ENCODE measurements around the gene MYO18B. TPM values are rescaled to one million over a fixed set of nuclear protein-coding genes. Genes with fewer than 3 reads are reported as not detected.

MYO18B gene
- total RNA-seq, 1 donor from 2014 or later = 12.0 TPM

- no peaks in the 10 kb centered on the region for H3K27me3 ChIP-seq
- no peak overlapping the region for H3K27ac ChIP-seq
- no peak overlapping the region for H3K4me3 ChIP-seq
- no peak for DNase-seq (ENCODE audit: low spot score in 2 of 2)
- H3K36me3 ChIP-seq = peaks cover 6 to 46% of the 10 kb centered on the region in 2 donors
- H3K9me3 ChIP-seq = no peaks in the 10 kb centered on the region
- TF ChIP-seq CTCF (IDR thresholded peaks at IDR 0.05) = no peak
- intact Hi-C loops (cut with DNase I) = no loop called here
- no peaks in the 10 kb centered on the region for H3K4me1 ChIP-seq
Observed at GRCh38 chr22:25955323-25955722, 213.3 kb downstream of the MYO18B start.

GRCh38 chr22:25956801-25957200 is 214.8 kb downstream of the MYO18B start:
- Histone ChIP-seq H3K9me3 (no peaks in the 10 kb centered on the region), H3K27me3 (no peaks in the 10 kb centered on the region), H3K36me3 (peaks cover 6 to 36% of the 10 kb centered on the region in 2 donors), H3K27ac (no peak overlapping the region), H3K4me1 (no peaks in the 10 kb centered on the region), H3K4me3 (no peak overlapping the region)
- no peak for TF ChIP-seq CTCF (IDR thresholded peaks at IDR 0.05)
- intact Hi-C loops (cut with DNase I) = no loop called here
- DNase-seq (ENCODE audit: low spot score in 2 of 2) = no peak

DNA sequence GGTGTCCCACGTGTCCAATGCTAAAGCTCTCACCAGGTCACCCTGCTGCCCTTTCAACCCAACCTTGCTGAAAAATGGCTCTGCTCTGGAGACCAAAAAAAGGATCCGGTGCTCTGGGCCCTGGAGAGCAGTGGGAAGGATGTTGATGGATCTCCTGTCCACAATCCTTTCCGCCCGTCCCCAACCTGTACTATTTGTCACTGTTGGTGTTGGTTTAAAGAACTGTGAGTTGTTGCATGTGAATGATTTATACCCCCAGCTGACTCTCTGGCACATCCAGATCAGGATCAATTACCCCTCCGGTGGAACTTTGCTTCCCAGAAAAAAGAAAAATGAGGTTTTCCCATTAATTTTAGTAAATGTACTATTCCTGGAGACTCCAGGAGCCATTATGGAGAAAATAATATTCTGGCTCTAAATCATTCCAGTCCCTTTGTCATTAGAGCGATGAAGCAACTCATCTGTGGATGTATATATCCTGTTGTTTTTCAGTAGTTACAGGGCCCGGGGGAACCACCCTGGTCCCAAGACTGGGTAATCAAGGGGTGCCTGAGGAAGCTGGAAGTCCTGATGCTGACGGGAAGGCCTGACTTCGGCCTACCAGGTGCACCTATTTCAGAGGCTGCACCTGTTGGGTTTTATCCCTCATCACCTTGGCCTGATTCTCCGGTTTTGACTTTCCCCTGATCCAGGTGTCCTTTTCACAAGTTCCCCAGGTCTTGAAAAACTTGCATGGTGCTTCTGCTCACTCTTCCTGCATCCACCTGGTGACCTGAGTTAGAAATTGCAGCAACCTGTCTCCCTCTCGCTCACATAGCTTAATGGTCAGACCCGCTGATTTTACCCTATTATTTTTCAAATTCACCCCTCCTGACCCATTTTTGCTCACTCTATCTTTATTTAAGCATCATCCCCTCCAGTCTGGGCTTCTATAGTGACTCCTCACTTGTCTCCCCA is 218.1 kb downstream of the MYO18B start:
- TF ChIP-seq CTCF (IDR thresholded peaks at IDR 0.05) = no peak
- no peak overlapping the region for H3K4me3 ChIP-seq
- intact Hi-C loops (cut with DNase I) = no loop called here

DNA sequence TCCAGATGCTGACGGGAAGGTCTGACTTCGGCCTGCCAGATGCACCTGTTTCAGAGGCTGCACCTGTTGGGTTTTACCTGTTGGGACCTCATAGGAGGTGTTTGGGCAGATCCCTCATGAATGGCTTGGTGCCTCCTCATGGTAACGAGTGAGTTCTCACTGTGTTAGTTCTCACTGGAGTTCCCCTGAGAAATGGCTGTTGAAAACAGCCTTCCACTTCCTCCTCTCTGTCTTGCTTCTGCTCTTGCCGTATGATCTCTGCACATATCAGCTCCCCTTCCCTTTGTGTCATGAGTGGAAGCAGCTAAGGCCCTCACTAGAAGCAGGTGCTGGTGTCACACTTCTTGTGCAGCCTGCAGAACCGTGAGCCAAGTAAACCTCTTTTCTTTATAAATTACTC is 219.7 kb downstream of the MYO18B start:
- Histone ChIP-seq H3K27ac (no peak overlapping the region), H3K9me3 (no peaks in the 10 kb centered on the region), H3K27me3 (no peaks in the 10 kb centered on the region), H3K4me1 (no peaks in the 10 kb centered on the region), H3K4me3 (no peak overlapping the region), H3K36me3 (peaks cover 0 to 14% of the 10 kb centered on the region in 2 donors)
- no peak for TF ChIP-seq CTCF (IDR thresholded peaks at IDR 0.05)
- intact Hi-C loops (cut with DNase I) = no loop called here
- DNase-seq (ENCODE audit: low spot score in 2 of 2) = no peak

More for the DNA sequence above, 218.1 kb downstream of the MYO18B start:
- no peak for DNase-seq (ENCODE audit: low spot score in 2 of 2)
- H3K27ac ChIP-seq = no peak overlapping the region
- H3K4me1 ChIP-seq = no peaks in the 10 kb centered on the region
- no peaks in the 10 kb centered on the region for H3K9me3 ChIP-seq
- H3K36me3 ChIP-seq = peaks cover 0 to 21% of the 10 kb centered on the region in 2 donors
- no peaks in the 10 kb centered on the region for H3K27me3 ChIP-seq

GRCh38 chr22:25962711-25963110 is 220.7 kb downstream of the MYO18B start:
- no peak for DNase-seq (ENCODE audit: low spot score in 2 of 2)
- intact Hi-C loops (cut with DNase I) = no loop called here
- Histone ChIP-seq H3K4me1 (no peaks in the 10 kb centered on the region), H3K27ac (no peak overlapping the region), H3K27me3 (no peaks in the 10 kb centered on the region), H3K36me3 (peaks cover 0 to 14% of the 10 kb centered on the region in 2 donors), H3K9me3 (no peaks in the 10 kb centered on the region), H3K4me3 (no peak overlapping the region)
- no peak for TF ChIP-seq CTCF (IDR thresholded peaks at IDR 0.05)

All from ascending aorta (tissue), 2 donors.